ENCODE data around the gene TMIGD2.
"Not testable (repeated sequence)": the region's sequence is repeated elsewhere in the genome, so short reads cannot be mapped to it uniquely, and the experiment has no call there.

Gene TMIGD2

DNA sequence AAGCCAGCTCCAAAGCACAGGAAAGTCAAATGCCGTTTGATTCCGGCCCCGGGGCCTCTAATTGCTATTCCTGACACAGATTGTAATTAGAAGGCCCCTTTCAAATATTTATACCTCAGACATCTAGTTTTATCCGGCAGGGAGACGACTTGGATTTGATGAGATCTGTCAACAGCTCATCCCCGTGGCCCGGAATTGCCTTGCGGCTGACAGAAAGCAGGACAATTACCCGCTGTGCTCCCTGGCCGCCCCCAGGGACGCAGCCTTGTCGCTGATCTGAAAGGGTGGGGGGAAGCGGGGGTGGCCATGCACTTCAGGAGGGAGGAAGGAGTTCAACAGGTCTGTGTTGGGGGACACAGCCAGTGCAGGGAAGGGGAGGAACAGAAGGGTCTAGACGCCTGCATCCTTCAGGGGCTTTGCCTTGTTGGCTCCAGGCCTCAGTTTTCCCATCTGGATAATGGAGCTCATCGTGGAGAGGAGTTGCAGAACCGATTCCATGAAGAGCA, 24.9 kb downstream of the TMIGD2 start:
- TF ChIP-seq, protein P1, sequence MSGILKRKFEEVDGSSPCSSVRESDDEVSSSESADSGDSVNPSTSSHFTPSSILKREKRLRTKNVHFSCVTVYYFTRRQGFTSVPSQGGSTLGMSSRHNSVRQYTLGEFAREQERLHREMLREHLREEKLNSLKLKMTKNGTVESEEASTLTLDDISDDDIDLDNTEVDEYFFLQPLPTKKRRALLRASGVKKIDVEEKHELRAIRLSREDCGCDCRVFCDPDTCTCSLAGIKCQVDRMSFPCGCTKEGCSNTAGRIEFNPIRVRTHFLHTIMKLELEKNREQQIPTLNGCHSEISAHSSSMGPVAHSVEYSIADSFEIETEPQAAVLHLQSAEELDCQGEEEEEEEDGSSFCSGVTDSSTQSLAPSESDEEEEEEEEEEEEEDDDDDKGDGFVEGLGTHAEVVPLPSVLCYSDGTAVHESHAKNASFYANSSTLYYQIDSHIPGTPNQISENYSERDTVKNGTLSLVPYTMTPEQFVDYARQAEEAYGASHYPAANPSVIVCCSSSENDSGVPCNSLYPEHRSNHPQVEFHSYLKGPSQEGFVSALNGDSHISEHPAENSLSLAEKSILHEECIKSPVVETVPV (CRISPR knock-in tag; IDR thresholded peaks at IDR 0.05): no peak
- TF ChIP-seq TCF4 (CRISPR knock-in tag; IDR thresholded peaks at IDR 0.05; ENCODE audit: borderline replicate concordance): peak; percentile 62; the same call in 1 of the 2 replicates
- TF ChIP-seq, protein P2, sequence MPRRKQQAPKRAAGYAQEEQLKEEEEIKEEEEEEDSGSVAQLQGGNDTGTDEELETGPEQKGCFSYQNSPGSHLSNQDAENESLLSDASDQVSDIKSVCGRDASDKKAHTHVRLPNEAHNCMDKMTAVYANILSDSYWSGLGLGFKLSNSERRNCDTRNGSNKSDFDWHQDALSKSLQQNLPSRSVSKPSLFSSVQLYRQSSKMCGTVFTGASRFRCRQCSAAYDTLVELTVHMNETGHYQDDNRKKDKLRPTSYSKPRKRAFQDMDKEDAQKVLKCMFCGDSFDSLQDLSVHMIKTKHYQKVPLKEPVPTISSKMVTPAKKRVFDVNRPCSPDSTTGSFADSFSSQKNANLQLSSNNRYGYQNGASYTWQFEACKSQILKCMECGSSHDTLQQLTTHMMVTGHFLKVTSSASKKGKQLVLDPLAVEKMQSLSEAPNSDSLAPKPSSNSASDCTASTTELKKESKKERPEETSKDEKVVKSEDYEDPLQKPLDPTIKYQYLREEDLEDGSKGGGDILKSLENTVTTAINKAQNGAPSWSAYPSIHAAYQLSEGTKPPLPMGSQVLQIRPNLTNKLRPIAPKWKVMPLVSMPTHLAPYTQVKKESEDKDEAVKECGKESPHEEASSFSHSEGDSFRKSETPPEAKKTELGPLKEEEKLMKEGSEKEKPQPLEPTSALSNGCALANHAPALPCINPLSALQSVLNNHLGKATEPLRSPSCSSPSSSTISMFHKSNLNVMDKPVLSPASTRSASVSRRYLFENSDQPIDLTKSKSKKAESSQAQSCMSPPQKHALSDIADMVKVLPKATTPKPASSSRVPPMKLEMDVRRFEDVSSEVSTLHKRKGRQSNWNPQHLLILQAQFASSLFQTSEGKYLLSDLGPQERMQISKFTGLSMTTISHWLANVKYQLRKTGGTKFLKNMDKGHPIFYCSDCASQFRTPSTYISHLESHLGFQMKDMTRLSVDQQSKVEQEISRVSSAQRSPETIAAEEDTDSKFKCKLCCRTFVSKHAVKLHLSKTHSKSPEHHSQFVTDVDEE (CRISPR knock-in tag; IDR thresholded peaks at IDR 0.05): peak; percentile 56; the same call in 1 of the 2 replicates
- no peak for ATAC-seq

DNA sequence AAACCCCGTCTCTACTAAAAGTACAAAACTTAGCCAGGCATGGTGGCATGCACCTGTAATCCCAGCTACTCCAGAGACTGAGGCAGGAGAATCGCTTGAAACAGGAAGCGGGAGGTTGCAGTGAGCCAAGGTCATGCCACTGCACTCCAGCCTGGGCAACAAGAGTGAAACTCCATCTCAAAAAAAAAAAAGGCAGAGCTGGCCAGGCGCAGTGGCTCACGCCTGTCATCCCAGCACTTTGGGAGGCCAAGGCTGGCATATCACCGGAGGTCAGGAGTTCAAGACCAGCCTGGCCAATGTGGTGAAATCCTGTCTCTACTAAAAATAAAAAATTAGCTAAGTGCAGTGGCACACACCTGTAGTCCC, 27.9 kb downstream of the TMIGD2 start:
- ATAC-seq: not testable (repeated sequence)

DNA sequence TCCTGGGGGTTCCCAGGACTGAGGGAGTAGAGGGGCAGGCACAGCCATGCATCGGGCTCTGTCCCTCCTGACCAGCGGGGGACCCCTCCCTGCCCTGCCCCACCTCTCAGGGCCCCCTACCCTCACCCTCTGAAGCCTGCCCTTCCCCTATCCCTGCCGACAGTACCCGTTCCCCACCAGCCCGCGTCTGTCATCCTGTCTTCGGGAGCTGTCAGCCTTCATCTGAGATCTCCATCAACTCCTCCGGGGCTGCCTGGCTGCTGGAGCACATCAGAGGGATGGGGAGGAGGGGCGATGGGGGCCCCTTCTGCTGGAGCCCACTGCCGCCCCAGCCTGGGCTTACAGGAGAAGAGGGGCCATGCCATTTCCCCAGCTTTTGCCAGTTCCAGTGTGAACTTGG, 29.3 kb downstream of the TMIGD2 start:
- no peak; the same call in 2 of the 3 replicates for ATAC-seq
- TF ChIP-seq, protein P3, sequence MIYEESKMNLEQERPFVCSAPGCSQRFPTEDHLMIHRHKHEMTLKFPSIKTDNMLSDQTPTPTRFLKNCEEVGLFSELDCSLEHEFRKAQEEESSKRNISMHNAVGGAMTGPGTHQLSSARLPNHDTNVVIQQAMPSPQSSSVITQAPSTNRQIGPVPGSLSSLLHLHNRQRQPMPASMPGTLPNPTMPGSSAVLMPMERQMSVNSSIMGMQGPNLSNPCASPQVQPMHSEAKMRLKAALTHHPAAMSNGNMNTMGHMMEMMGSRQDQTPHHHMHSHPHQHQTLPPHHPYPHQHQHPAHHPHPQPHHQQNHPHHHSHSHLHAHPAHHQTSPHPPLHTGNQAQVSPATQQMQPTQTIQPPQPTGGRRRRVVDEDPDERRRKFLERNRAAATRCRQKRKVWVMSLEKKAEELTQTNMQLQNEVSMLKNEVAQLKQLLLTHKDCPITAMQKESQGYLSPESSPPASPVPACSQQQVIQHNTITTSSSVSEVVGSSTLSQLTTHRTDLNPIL (CRISPR knock-in tag; IDR thresholded peaks at IDR 0.05; ENCODE audit: low read depth): no peak
- TF ChIP-seq OSR1 (CRISPR knock-in tag; IDR thresholded peaks at IDR 0.05) (no peak), ZNF8 (CRISPR knock-in tag; IDR thresholded peaks at IDR 0.05) (no peak), ZNF70 (CRISPR knock-in tag; IDR thresholded peaks at IDR 0.05) (no peak), ESRRG (CRISPR knock-in tag; IDR thresholded peaks at IDR 0.05) (no peak), GLIS3 (CRISPR knock-in tag; IDR thresholded peaks at IDR 0.05) (no peak), ZFP30 (CRISPR knock-in tag; IDR thresholded peaks at IDR 0.05) (no peak), TOX (CRISPR knock-in tag; IDR thresholded peaks at IDR 0.05; ENCODE audit: borderline replicate concordance) (no peak), ZFP3 (CRISPR knock-in tag; IDR thresholded peaks at IDR 0.05) (no peak), CSDC2 (CRISPR knock-in tag; IDR thresholded peaks at IDR 0.05) (no peak), ARNTL (CRISPR knock-in tag; IDR thresholded peaks at IDR 0.05; ENCODE audit: borderline replicate concordance, low read depth) (no peak), BACH2 (CRISPR knock-in tag; IDR thresholded peaks at IDR 0.05; ENCODE audit: borderline replicate concordance) (no peak), TCF4 (CRISPR knock-in tag; IDR thresholded peaks at IDR 0.05; ENCODE audit: borderline replicate concordance) (no peak), ISL1 (CRISPR knock-in tag; IDR thresholded peaks at IDR 0.05) (no peak)
- TF ChIP-seq, protein P1 (CRISPR knock-in tag; IDR thresholded peaks at IDR 0.05): no peak
- TF ChIP-seq, protein P4, sequence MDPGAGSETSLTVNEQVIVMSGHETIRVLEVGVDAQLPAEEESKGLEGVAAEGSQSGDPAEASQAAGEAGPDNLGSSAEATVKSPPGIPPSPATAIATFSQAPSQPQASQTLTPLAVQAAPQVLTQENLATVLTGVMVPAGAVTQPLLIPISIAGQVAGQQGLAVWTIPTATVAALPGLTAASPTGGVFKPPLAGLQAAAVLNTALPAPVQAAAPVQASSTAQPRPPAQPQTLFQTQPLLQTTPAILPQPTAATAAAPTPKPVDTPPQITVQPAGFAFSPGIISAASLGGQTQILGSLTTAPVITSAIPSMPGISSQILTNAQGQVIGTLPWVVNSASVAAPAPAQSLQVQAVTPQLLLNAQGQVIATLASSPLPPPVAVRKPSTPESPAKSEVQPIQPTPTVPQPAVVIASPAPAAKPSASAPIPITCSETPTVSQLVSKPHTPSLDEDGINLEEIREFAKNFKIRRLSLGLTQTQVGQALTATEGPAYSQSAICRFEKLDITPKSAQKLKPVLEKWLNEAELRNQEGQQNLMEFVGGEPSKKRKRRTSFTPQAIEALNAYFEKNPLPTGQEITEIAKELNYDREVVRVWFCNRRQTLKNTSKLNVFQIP (CRISPR knock-in tag; IDR thresholded peaks at IDR 0.05; ENCODE audit: borderline replicate concordance, low read depth): no peak
- TF ChIP-seq, protein P2 (CRISPR knock-in tag; IDR thresholded peaks at IDR 0.05): no peak
- TF ChIP-seq, protein P5, sequence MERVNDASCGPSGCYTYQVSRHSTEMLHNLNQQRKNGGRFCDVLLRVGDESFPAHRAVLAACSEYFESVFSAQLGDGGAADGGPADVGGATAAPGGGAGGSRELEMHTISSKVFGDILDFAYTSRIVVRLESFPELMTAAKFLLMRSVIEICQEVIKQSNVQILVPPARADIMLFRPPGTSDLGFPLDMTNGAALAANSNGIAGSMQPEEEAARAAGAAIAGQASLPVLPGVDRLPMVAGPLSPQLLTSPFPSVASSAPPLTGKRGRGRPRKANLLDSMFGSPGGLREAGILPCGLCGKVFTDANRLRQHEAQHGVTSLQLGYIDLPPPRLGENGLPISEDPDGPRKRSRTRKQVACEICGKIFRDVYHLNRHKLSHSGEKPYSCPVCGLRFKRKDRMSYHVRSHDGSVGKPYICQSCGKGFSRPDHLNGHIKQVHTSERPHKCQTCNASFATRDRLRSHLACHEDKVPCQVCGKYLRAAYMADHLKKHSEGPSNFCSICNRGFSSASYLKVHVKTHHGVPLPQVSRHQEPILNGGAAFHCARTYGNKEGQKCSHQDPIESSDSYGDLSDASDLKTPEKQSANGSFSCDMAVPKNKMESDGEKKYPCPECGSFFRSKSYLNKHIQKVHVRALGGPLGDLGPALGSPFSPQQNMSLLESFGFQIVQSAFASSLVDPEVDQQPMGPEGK (CRISPR knock-in tag; IDR thresholded peaks at IDR 0.05; ENCODE audit: borderline replicate concordance): no peak

Measured in SK-N-SH treated with all-trans-retinoic acid at 6 μM for 48 hours (cell line).